PC-9 (cell line): ENCODE data around the gene SH3RF2.

Experiments
- EZH2 ChIP-seq: fragments of 200-600 bp; sonication (generic); IDR thresholded peaks from 2 replicates; pipeline ENCODE4 v1.8.0; 2017; ENCODE audit warnings: antibody characterized with exemption, low read depth
- TF ChIP-seq, protein P1 (sequence below): fragments of 200-600 bp; sonication (generic); conservative IDR thresholded peaks from 2 replicates; pipeline ENCODE4 v1.6.1; 2017; ENCODE audit warnings: mixed run types, antibody characterized with exemption, mild to moderate bottlenecking, moderate library complexity

DNA sequence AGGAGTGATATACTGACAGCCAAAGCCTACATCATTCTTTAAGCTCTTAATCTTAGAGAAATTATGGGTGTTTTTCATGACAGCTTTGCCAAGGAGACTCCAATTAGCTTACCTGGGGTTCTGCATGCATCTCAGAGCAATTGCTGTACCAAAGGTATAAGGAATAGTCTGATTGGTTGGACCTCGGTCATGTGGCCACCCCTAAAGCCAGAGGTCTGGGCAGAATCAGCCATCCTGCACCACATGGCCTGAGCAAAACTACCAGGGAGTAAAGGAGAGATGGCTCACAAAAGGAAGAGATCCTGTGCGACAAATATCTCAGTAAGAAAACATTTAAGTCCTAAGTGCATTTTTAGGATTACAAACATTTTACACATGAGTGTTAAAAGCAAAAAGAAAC lies 25.6 kb downstream of the SH3RF2 start:
- TF ChIP-seq, protein P1, sequence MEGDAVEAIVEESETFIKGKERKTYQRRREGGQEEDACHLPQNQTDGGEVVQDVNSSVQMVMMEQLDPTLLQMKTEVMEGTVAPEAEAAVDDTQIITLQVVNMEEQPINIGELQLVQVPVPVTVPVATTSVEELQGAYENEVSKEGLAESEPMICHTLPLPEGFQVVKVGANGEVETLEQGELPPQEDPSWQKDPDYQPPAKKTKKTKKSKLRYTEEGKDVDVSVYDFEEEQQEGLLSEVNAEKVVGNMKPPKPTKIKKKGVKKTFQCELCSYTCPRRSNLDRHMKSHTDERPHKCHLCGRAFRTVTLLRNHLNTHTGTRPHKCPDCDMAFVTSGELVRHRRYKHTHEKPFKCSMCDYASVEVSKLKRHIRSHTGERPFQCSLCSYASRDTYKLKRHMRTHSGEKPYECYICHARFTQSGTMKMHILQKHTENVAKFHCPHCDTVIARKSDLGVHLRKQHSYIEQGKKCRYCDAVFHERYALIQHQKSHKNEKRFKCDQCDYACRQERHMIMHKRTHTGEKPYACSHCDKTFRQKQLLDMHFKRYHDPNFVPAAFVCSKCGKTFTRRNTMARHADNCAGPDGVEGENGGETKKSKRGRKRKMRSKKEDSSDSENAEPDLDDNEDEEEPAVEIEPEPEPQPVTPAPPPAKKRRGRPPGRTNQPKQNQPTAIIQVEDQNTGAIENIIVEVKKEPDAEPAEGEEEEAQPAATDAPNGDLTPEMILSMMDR, result no peak
- no peak for TF ChIP-seq EZH2
